GM18870 (cell line): Measurements from ENCODE around the gene POLR3GL.

Experiments used
- ATAC-seq: cut with Tn5 transposase; IDR thresholded peaks from one replicate; pipeline ENCODE4 v1.9.1; 2021; ENCODE audit warnings: moderate library complexity; ENCODE audit not compliant: unreplicated experiment

The POLR3GL gene

GRCh38 chr1:145991735-145992412 lies 27.4 kb downstream of the POLR3GL start:
- no peak for ATAC-seq

GRCh38 chr1:145992502-145992936 lies 28.0 kb downstream of the POLR3GL start:
- ATAC-seq: no peak

- ATAC-seq: no peak
Measured at GRCh38 chr1:145992958-145993617, 28.6 kb downstream of the POLR3GL start.

GRCh38 chr1:145993618-145994390 lies 29.3 kb downstream of the POLR3GL start:
- ATAC-seq: no peak

GRCh38 chr1:145994391-145995120 lies 30.1 kb downstream of the POLR3GL start:
- ATAC-seq: no peak

GRCh38 chr1:145995148-145995881 lies 30.8 kb downstream of the POLR3GL start:
- no peak for ATAC-seq

GRCh38 chr1:145995964-145996432 lies 31.5 kb downstream of the POLR3GL start:
- no peak for ATAC-seq

GRCh38 chr1:145996433-145997015 lies 32.0 kb downstream of the POLR3GL start, which contains the start of gene TXNIP:
Gene TXNIP (minus strand): TSS chr1:145996579. CDS start chr1:145996266, 313 bp downstream.
- ATAC-seq: peak; percentile 79

GRCh38 chr1:145997016-145997717 lies 32.7 kb downstream of the POLR3GL start:
- peak; percentile 19 for ATAC-seq

GRCh38 chr1:145997718-145998023 lies 33.2 kb downstream of the POLR3GL start:
- ATAC-seq: no peak

GRCh38 chr1:145999321-146000024 lies 35.0 kb downstream of the POLR3GL start:
- no peak for ATAC-seq

- ATAC-seq: no peak
Measured at GRCh38 chr1:146001709-146002108, 37.2 kb downstream of the POLR3GL start.

GRCh38 chr1:146007489-146008133 lies 43.1 kb downstream of the POLR3GL start:
- no peak for ATAC-seq

GRCh38 chr1:146010126-146010738 lies 45.7 kb downstream of the POLR3GL start:
- ATAC-seq: no peak

- no peak for ATAC-seq
Measured at GRCh38 chr1:146012703-146013558, 48.4 kb downstream of the POLR3GL start.

- no peak for ATAC-seq
Measured at GRCh38 chr1:146013559-146013922, 49.1 kb downstream of the POLR3GL start.

- no peak for ATAC-seq
Measured at GRCh38 chr1:146016891-146017290, 52.4 kb downstream of the POLR3GL start.
